ENCODE results near the gene TRMT1L. TPM values are rescaled to one million over a fixed set of nuclear protein-coding genes. Genes with fewer than 3 reads are reported as not detected.

TRMT1L gene
- total and polyA plus RNA-seq, 2 experiments from 2014 or later, result 11.7 to 30.8 TPM

DNA sequence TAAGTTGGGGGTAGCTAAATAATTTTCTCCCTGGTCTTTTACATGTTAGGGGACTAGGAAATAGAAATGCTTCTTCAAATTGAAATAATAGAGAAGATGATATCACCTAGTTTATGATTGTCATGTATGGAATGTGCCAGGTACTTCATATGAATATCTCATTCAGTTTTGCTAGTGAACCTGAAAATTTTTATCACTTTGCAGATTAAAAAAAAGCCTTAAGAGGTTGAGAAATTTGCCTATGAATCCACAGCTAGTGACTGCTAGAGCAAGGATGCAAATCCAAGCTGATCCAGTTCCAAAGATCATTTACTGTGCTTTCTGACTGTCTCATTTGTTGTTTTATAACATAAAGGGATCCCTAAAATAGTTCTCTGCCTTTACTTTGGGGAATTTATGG lies 86.7 kb downstream of the TRMT1L start:
- no peak overlapping the region for H3K4me3 Mint-ChIP-seq
- TF ChIP-seq STAT1 (IDR thresholded peaks at IDR 0.05; ENCODE audit: unreplicated experiment), result no peak
- TF ChIP-seq, protein P1, sequence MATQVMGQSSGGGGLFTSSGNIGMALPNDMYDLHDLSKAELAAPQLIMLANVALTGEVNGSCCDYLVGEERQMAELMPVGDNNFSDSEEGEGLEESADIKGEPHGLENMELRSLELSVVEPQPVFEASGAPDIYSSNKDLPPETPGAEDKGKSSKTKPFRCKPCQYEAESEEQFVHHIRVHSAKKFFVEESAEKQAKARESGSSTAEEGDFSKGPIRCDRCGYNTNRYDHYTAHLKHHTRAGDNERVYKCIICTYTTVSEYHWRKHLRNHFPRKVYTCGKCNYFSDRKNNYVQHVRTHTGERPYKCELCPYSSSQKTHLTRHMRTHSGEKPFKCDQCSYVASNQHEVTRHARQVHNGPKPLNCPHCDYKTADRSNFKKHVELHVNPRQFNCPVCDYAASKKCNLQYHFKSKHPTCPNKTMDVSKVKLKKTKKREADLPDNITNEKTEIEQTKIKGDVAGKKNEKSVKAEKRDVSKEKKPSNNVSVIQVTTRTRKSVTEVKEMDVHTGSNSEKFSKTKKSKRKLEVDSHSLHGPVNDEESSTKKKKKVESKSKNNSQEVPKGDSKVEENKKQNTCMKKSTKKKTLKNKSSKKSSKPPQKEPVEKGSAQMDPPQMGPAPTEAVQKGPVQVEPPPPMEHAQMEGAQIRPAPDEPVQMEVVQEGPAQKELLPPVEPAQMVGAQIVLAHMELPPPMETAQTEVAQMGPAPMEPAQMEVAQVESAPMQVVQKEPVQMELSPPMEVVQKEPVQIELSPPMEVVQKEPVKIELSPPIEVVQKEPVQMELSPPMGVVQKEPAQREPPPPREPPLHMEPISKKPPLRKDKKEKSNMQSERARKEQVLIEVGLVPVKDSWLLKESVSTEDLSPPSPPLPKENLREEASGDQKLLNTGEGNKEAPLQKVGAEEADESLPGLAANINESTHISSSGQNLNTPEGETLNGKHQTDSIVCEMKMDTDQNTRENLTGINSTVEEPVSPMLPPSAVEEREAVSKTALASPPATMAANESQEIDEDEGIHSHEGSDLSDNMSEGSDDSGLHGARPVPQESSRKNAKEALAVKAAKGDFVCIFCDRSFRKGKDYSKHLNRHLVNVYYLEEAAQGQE (IDR thresholded peaks at IDR 0.05; ENCODE audit: unreplicated experiment), result no peak
- TF ChIP-seq POLR2AphosphoS5 (IDR thresholded peaks at IDR 0.05; ENCODE audit: low read depth), result no peak
- no peak for TF ChIP-seq ZNF462 (CRISPR knock-in tag; IDR thresholded peaks at IDR 0.05)
- TF ChIP-seq ZNF114 (CRISPR knock-in tag; IDR thresholded peaks at IDR 0.05), result no peak
- TF ChIP-seq CREB1 (CRISPR knock-in tag; IDR thresholded peaks at IDR 0.05; ENCODE audit: low read depth), result no peak
- TF ChIP-seq EZH2 (IDR thresholded peaks at IDR 0.05; ENCODE audit: low read depth, unreplicated experiment), result no peak
- TF ChIP-seq, protein P2, sequence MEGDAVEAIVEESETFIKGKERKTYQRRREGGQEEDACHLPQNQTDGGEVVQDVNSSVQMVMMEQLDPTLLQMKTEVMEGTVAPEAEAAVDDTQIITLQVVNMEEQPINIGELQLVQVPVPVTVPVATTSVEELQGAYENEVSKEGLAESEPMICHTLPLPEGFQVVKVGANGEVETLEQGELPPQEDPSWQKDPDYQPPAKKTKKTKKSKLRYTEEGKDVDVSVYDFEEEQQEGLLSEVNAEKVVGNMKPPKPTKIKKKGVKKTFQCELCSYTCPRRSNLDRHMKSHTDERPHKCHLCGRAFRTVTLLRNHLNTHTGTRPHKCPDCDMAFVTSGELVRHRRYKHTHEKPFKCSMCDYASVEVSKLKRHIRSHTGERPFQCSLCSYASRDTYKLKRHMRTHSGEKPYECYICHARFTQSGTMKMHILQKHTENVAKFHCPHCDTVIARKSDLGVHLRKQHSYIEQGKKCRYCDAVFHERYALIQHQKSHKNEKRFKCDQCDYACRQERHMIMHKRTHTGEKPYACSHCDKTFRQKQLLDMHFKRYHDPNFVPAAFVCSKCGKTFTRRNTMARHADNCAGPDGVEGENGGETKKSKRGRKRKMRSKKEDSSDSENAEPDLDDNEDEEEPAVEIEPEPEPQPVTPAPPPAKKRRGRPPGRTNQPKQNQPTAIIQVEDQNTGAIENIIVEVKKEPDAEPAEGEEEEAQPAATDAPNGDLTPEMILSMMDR (conservative IDR thresholded peaks at IDR 0.05; ENCODE audit: low read depth in 2 of 2), result no peak
- TF ChIP-seq ZNF331 (CRISPR knock-in tag; IDR thresholded peaks at IDR 0.05; ENCODE audit: low read depth), result no peak
- TF ChIP-seq NANOG (IDR thresholded peaks at IDR 0.05; ENCODE audit: borderline replicate concordance), result no peak
- TF ChIP-seq EZH2phosphoT487 (IDR thresholded peaks at IDR 0.05; ENCODE audit: unreplicated experiment), result no peak
- Histone ChIP-seq H3F3A (replicated peaks; ENCODE audit: low read depth) (no peaks in the 10 kb centered on the region), H3K9me2 (ENCODE audit: insufficient read depth) (no peaks in the 10 kb centered on the region), H3K36me3 (ENCODE audit: insufficient read depth) (no peaks in the 10 kb centered on the region), H3K79me2 (replicated peaks; ENCODE audit: insufficient read depth) (peaks cover 100% of the 10 kb centered on the region), H3K27ac (ENCODE audit: low read depth) (peak overlapping the region; percentile 67; the same call in 1 of the 2 replicates), H4K20me1 (replicated peaks; ENCODE audit: insufficient read depth) (0 out of 2 replicates have a peak, but pooled peaks cover 4% of the 10 kb centered on the region), H3K27me3 (ENCODE audit: insufficient read depth) (no peaks in the 10 kb centered on the region), H3K4me2 (peak overlapping the region; percentile 22; the same call in 1 of the 2 replicates), H2AFZ (no peak overlapping the region), H3K4me1 (ENCODE audit: insufficient read depth) (peaks cover 59% of the 10 kb centered on the region), H3K4me3 (no peak overlapping the region)
- H3K27ac Mint-ChIP-seq, result no peak overlapping the region; the same call in 1 of the 2 replicates
- no peaks in the 10 kb centered on the region for H3K9me3 Mint-ChIP-seq
- ATAC-seq (no peak), DNase-seq (ENCODE audit: low spot score) (no peak)
- peaks cover 64% of the 10 kb centered on the region for H3K4me1 Mint-ChIP-seq
- peaks cover 18% of the 10 kb centered on the region for H3K36me3 Mint-ChIP-seq (ENCODE audit: low read depth)
- no peaks in the 10 kb centered on the region for H3K27me3 Mint-ChIP-seq (ENCODE audit: insufficient read depth, low read depth, poor library complexity)
